ENCODE data around the gene ATP6V0B.

The ATP6V0B gene

DNA sequence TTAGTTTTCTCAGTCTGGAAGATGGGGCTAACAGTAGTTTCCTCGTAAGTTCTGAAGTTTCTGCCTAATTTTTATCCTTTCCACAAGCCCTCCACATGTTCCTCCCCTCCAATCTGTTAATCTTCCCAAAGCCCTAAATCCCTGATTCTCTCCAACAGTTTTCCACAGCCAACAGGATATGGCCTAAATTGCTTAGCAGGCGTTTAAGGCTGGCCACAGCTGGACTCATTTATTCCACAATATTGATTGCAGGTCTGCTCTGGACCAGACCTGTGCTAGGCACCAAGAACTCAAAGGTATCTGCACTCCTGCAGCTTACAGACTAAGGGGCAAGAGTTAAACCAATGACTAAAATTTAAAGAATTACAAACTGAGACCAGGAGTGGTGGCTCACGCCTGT lies 52.6 kb downstream of the ATP6V0B start:
- Histone ChIP-seq H4K20me1 (ENCODE audit: insufficient read depth, low read length, poor library complexity, severe bottlenecking) (no peaks in the 10 kb centered on the region), H3K9ac (ENCODE audit: low read depth, low read length, poor library complexity, severe bottlenecking) (no peak overlapping the region), H2AFZ (ENCODE audit: low read length) (no peak overlapping the region), H3K4me1 (ENCODE audit: insufficient read depth, low read length, poor library complexity, severe bottlenecking) (peaks cover 16% of the 10 kb centered on the region), H3K4me3 (ENCODE audit: low read length, poor library complexity, severe bottlenecking) (no peak overlapping the region), H3F3A (ENCODE audit: low read depth) (no peaks in the 10 kb centered on the region), H3K36me3 (ENCODE audit: insufficient read depth, low read length) (no peaks in the 10 kb centered on the region), H3K9me3 (ENCODE audit: insufficient read depth, low read depth, low read length) (no peaks in the 10 kb centered on the region), H3K9me2 (replicated peaks; ENCODE audit: low read depth, low read length) (no peaks in the 10 kb centered on the region), H3K27me3 (ENCODE audit: insufficient read depth, low read length, poor library complexity, severe bottlenecking) (no peaks in the 10 kb centered on the region), H3K79me2 (ENCODE audit: insufficient read depth, low read length) (no peaks in the 10 kb centered on the region), H3K4me2 (ENCODE audit: low read depth, low read length, poor library complexity, severe bottlenecking) (no peak overlapping the region)
- TF ChIP-seq CTCF (conservative IDR thresholded peaks at IDR 0.05; ENCODE audit: low read length) (no peak), EZH2phosphoT487 (IDR thresholded peaks at IDR 0.05; ENCODE audit: borderline replicate concordance) (no peak)

All from Loucy (cell line).